HG02884 (cell line): ENCODE data around the gene GOLGA2.

Experiments
- ATAC-seq: cut with Tn5 transposase; IDR thresholded peaks from one replicate; pipeline ENCODE4 v1.9.1; 2021; ENCODE audit warnings: mild to moderate bottlenecking, moderate library complexity; ENCODE audit not compliant: unreplicated experiment

GOLGA2 gene, protein sequence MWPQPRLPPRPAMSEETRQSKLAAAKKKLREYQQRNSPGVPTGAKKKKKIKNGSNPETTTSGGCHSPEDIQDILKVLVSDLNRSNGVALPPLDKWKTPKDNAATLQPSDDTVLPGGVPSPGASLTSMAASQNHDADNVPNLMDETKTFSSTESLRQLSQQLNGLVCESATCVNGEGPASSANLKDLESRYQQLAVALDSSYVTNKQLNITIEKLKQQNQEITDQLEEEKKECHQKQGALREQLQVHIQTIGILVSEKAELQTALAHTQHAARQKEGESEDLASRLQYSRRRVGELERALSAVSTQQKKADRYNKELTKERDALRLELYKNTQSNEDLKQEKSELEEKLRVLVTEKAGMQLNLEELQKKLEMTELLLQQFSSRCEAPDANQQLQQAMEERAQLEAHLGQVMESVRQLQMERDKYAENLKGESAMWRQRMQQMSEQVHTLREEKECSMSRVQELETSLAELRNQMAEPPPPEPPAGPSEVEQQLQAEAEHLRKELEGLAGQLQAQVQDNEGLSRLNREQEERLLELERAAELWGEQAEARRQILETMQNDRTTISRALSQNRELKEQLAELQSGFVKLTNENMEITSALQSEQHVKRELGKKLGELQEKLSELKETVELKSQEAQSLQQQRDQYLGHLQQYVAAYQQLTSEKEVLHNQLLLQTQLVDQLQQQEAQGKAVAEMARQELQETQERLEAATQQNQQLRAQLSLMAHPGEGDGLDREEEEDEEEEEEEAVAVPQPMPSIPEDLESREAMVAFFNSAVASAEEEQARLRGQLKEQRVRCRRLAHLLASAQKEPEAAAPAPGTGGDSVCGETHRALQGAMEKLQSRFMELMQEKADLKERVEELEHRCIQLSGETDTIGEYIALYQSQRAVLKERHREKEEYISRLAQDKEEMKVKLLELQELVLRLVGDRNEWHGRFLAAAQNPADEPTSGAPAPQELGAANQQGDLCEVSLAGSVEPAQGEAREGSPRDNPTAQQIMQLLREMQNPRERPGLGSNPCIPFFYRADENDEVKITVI

DNA sequence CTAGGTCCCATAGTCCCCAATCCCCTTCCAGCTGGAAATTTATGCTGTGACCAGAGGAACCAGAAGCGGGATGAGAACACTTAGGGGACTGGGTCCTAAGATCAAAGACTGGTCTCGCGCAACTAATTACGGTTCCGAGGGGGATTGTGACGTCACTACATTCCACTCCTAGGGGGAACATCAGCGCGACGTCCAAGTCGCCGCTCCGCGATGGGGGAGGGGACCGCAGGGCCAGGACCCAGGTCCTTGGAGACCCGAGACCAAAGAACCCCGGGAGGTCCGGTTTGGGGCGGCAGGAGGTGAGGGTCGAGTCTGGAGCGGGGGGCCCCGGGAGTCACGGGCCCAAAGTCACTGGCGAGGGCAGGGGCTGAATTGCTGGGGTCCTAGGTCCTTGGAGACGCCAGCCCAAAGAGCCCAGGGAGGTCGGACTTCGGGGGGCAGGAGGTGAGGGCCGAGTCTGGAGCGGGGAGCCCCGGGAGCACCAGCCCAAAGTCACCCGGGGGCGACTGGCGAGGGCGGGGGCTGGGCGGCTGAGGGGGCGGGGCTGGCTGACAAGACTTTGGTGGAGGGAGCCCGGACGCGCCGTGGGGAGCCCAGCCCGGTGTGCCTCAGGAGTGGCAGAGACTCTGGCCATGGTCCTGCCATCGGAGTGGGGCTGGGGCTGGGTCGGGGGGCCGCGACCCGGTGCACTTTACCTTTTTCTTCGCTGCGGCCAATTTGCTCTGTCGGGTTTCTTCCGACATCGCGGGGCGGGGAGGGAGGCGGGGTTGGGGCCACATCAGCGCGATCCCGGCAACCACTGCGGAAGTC lies at the start of gene GOLGA2:
Gene GOLGA2 (minus strand): TSS at position 810 of the 810 bp plus-strand sequence. CDS start 31 bp downstream, at position 779.
- ATAC-seq = peak; percentile 42

DNA sequence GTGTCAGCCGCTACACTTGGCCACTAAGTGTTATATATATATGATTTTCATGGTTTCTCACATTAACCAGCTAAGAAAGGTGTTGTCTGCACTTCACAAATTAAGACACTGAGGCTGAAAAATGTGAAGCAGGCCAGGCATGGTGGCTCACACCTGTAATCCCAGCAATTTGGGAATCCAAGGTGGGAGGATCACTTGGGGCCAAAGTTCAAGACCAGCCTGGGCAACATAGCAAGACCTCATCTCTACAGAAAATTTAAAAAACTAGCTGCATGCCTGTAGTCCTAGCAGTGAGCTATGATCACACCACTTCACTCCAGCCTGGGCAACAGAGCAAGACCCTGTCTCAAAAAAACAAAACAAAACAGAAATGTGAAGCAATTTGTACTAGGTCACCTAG lies 48.6 kb upstream of the GOLGA2 start:
- no peak for ATAC-seq

DNA sequence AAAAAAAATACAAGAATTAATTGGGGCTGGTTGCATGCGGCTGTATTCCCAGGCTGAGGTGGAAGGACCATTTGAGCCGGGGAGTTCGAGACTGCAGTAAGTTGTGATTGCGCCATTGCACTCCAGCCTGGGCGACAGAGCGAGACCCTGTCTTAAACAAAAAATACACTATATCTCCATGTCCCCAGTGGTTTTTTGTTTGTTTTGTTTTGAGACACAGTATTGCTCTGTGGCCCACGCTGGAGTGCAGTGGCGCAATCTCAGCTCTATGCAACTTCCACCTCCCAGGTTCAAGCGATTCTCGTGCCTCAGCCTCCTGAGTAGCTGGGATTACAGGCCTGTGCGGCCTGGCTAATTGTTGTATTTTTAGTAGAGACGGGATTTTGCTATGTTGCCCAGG lies 48.0 kb upstream of the GOLGA2 start:
- ATAC-seq = no peak

DNA sequence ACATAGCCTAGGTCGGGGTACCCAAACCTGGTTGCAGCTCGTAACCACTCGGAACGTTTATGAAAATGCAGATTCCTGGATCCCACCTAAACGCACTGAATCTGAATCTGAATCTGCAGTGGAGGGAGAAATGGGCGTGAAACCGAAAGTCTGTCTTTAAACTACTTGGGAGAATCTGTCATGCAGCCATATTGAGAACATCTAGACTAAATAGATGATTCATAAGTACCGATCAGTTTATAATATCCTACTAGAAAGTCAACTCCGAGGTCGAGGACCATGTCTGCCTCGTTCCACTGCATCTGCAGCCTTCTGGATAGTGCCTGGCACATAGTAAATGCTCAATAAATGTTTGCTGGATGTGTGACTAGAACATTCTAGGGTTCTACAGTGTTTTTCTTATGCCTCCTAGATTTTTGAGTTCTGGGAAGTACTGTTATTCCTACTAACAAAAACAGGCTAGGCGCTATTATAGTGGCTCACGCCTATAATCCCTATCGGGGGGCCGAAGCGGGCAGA lies 47.5 kb upstream of the GOLGA2 start:
- peak; percentile 24 for ATAC-seq

DNA sequence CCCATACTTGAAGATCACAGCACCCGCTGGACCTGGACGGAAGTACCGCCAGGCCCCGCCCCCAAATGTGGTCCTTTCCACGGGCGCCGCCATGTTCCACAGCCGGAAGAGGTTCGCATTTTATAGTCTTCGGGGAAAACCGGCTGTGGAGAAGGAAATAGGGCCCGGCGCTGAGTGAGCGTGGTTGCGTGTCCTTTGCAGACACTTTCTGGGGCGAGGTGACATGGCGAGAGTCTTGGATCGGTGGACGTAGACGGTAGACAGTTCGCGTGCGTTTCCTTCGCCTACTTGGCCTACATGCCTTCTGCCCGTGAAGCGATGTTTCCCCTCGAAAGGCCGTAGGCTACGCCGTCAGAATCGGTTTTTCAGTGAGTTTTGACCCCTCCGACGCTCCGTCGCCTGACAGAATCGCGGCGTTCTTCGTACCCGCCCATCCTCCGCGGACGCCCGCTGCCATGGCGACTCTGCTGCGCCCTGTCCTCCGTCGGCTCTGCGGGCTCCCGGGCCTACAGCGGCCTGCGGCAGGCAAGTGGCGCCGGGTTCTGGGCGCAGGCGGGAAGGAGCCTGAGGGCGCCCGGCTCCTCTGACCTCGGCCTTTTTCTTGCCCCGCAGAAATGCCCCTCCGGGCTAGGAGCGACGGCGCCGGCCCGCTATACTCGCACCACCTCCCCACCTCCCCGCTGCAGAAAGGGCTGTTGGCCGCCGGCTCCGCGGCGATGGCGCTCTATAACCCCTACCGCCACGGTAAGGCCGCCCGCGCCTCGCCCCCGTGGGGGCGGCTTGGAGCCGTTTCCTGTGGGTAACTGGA lies 46.8 kb upstream of the GOLGA2 start, which contains the start of the genes COQ4 and TRUB2:
Gene COQ4 (plus strand): TSS at position 436 of the 808 bp plus-strand sequence. CDS start 20 bp downstream, at position 456.
Gene TRUB2 (minus strand): TSS at position 44 of the 808 bp plus-strand sequence. CDS start 39 bp downstream, at position 5.
- peak; percentile 74 for ATAC-seq

DNA sequence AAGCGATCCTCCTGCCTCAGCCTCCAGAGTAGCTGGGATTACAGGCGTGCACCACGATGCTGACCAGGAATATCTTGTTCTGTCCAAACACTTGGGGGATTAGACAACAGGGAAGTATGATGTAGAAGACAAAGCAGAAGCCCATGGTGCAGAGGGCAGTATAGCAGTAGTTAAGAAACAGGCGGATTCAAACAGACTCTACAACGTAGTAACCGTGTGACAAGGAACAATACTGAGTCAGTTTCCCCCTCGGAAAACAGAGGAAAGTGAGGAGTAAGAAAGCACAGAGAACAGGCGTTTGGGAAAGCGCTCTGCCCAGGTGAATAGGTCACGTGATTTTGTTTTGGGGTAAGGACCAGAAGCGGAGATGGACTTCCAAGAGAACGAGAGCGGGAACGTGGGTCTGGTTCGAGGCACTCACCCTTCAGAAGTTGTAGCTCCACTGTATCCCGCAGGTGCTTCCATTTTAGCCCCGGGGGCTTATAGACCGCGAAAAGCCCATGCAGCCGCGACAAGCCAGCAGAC lies 46.1 kb upstream of the GOLGA2 start:
- peak; percentile 9 for ATAC-seq

DNA sequence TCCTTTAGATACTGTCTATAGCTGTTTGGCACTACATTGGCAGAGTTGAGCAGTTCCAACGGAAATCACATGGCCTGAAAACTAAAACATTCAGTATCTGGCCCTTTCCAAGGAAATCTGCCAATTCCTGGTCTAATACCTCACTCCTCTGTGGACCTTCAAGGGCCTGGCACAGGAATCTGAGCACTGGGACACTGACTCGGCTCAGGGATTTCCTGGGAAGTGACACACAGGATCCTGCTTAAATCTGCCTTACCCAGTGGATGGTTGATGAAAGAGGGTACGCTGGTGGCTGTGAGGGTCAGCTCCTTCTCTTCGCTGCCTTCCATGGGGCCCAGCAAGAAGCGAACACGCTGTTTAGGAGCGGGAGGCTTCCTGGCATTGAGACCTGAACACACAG lies 45.5 kb upstream of the GOLGA2 start:
- no peak for ATAC-seq

DNA sequence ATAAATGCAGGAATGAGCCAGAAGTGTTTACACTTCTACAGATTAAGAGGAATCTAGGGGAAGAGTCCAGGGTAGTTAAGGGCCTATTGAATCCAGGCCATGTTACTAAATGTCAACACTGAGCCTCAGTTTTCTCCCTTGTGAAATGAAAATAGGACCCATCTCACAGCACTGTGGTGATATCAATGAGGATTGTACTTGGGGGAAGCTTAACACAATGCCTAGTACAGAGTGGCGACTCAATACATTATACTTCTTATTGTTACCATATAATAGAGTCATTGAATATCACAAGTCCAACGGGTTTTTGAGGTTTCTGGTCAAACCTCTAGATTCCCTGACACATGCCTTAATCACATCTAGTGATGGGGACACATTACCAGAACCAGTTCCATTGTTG lies 41.8 kb upstream of the GOLGA2 start:
- ATAC-seq = no peak

DNA sequence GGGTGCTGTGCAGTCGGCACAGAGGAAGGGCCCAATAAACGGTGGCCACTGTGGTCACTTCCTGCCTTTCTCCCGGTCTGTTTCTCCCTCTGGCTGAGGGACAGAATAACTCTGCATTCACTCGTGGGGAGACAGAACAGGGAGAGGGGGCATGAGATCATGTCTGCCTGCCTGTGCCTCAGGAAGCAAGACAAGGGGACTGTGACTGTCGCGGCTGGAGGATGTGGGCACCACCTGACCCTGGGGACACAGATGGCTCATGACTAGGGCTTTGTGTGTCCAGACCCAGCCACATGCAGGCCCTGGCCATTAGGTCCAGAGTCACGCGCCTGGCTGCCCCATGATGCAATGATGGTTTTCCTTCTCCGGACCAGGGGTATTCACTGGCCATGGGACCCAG lies 40.6 kb upstream of the GOLGA2 start:
- no peak for ATAC-seq

DNA sequence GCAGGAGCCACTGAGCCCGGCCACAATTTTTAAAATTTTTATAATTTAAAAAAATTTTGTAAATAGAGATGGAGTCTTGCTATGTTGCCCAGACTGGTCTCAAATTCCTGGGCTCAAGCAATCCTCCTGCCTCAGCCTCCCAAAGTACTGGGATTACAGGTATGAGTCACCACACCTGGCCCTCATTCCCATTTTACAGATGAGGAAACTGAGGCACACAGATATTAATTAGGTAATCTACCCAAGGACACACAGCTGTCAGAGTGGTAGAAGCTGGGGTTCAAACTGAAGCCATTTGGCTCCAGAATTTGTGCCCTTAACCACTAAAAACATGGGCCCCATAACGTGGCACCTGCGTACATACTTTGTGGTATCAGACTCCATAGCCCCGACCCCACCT lies 38.9 kb upstream of the GOLGA2 start:
- no peak for ATAC-seq

DNA sequence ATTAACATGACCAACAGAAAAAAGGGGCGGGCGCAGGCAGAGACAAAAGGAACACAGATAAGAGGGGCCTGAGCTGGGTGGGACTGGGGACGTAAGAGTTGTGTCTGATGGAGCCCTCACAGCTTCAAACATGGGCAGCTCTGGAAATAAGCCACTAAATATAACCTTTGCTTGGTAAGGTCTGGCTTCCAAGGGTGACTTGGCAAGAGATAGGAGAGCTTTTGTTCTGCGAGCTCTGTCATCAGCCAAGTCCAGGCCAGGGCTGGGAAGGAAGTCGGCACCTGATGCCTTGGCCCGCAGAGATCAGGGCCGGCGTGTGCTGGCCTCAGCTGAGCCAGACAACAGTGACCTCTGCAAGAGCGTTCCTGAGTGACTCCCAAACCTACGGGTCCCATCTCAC lies 34.7 kb upstream of the GOLGA2 start:
- no peak for ATAC-seq

DNA sequence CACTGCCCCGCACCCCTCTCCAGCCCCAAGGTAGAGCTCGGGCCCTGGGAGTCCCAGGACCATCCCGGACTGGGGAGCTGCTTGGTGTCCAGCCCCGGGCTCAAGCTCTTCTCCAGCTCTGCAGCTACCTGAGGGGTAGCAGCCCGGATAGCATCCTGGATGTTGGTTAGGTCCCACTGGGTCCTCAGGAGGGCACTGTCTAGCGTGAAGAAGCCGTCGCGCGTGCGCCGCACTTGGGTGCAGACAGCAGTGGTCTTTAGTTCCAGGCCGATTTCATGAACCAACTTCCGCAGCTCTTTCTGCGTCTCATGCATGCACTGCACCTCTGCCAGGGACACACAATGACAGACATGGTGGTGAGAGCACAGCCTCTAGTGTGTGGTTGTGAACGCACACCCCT lies 33.7 kb upstream of the GOLGA2 start:
- ATAC-seq = no peak

DNA sequence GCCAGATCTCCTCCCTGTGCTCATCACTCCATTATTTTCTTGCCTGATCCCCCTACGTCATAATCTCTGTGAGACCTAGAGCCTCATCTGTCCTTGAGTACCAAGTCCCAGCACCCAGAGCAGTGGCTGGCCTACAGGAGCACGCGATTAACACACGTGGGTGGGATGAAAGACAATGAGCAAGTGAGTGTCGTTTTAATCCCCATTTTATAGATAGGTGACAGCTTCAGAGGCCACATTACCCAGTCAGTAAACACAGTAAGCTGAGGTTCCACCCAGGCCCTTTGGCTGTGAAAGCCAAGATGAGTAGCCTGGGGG lies 29.1 kb upstream of the GOLGA2 start:
- ATAC-seq = no peak

DNA sequence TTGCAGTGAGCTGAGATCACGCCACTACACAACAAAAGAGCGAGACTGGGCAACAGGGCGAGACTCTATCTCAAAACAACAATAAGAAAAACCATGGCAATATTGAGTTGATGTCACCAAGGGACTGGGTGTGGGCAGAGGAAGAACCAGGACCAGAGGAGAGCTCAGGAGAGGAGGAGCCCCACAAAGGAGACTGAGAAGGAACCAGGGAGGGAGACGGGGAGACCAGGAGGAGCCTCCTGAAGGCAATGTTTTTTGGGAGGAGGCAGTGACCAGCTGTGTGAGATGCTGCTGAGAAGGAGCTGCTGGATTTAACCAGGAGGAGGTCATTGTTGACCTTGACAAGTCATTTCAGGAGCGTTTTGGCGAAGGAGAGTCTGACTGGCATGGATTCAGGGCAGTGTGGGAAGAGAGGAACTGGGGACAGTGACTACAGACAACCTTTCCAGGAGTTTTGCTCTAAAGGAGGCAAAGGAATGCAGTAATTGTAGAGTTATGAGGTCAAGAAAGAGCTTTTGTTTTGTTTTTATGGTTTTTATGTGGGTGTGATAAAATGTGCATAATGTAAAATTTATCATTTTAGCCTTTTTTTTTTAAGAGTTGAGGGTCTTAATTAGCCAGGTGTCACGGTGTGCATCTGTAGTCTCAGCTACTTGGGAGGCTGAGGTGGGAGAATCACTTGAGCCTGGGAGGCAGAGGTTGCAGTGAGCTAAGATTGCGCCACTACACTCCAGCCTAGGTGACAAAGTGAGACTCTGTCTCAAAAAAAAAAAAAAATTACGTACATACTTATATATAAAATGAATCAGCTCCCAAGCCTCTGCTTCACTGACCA lies 28.5 kb upstream of the GOLGA2 start:
- no peak for ATAC-seq

DNA sequence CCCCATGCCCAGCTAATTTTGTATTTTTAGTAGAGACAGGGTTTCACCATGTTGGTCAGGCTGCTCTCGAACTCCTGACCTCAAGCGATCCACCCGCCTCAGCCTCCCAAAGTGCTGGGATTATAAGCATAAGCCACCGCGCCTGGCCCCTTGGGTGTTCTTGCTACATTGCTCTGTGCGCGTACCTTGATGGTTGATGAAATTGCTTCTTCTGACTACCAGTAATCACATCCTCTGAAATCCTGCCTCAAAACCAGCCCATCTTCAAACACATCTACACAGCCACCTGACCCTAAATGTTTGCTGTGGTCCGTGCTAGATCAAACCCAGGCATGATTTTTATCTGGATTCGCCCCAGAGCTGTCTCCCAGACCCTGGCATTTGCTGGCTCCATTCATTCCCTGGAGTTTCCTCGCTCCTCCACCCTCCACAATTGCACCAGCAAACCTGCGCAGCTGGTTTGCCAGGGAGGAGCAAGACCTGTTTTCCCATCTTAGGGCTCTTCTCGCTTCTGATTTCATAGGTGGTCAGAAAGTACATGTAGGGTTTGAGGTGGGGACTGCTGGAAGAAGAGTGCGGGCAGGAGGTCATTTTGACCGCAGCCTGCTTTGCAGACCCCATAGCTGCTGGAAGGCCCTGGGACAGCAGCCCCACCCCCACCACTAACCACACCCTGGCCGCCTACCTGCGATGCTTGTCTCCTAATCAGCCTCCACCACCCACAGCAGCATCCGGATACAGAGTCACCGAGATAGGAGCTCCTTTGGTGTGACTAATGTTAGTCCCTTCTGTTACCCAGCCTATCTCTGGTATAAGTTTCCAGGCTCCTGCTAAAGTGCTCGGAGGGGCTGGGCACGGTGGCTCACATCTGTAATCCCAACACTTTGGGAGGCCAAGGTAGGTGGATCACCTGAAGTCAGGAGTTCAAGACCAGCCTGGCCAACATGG lies 23.0 kb upstream of the GOLGA2 start:
- no peak for ATAC-seq

DNA sequence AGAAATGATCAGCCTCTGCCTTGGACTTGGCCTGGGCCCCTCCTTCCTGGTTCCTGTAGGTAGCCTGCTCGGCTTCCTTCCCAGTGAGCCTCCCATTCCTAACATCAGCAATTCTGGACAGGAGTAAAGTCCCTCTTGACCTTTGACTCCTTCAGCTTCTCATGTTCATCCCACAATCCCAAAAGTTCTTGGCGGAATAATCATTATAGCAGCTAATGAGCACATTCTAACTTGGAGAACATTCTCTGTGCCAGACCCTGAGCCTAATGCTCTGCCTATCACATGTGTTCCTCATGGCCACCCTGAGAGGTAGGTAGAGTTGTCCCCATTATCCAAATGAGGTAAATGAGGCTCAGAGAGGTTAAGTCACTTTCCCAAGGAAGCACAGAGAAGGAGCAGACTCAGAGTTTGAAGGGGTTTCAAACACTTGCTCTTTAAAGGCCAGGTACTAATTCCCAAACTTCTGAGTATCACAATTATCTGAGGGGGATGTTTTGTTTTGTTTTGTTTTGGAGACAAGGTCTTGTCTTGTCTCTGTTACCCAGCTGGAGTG lies 21.5 kb upstream of the GOLGA2 start:
- no peak for ATAC-seq
